Measurements from ENCODE around the gene DNAH14. TPM values are rescaled to one million over a fixed set of nuclear protein-coding genes. Genes with fewer than 3 reads are reported as not detected.

The DNAH14 gene
- total and polyA plus RNA-seq, 2 of the 13 experiments (the other 11 are each of a cell fraction or from before 2014, with no cell fraction given), result 4.5 to 27.5 TPM

- TF ChIP-seq ZNF530 (CRISPR knock-in tag; IDR thresholded peaks at IDR 0.05; ENCODE audit: low read depth) (no peak), MAZ (IDR thresholded peaks at IDR 0.05; ENCODE audit: borderline replicate concordance, low read depth, low read length) (peak; percentile 94), MAZ (CRISPR knock-in tag; IDR thresholded peaks at IDR 0.05; ENCODE audit: low read depth) (peak; percentile 72; the same call in 1 of the 2 replicates), RFXAP (CRISPR knock-in tag; IDR thresholded peaks at IDR 0.05; ENCODE audit: borderline replicate concordance) (peak; percentile 86), SRSF1 (optimal IDR thresholded peaks at IDR 0.05; ENCODE audit: low read depth, low read length) (no peak), PHF21A (CRISPR knock-in tag; IDR thresholded peaks at IDR 0.05) (peak; percentile 57; the same call in 1 of the 2 replicates), ZNF703 (CRISPR knock-in tag; IDR thresholded peaks at IDR 0.05; ENCODE audit: borderline replicate concordance) (peak; percentile 92; the same call in 1 of the 2 replicates), MLLT10 (CRISPR knock-in tag; IDR thresholded peaks at IDR 0.05) (no peak), NCOA2 (CRISPR knock-in tag; IDR thresholded peaks at IDR 0.05) (no peak), ZC3H13 (CRISPR knock-in tag; IDR thresholded peaks at IDR 0.05) (no peak), ZNF343 (CRISPR knock-in tag; IDR thresholded peaks at IDR 0.05) (no peak), LRRFIP1 (CRISPR knock-in tag; conservative IDR thresholded peaks at IDR 0.05) (no peak), SOX5 (CRISPR knock-in tag; IDR thresholded peaks at IDR 0.05; ENCODE audit: borderline replicate concordance) (no peak), RAD21 (CRISPR knock-in tag; IDR thresholded peaks at IDR 0.05) (no peak), ZSCAN12 (CRISPR knock-in tag; IDR thresholded peaks at IDR 0.05) (no peak), PHB2 (IDR thresholded peaks at IDR 0.05; ENCODE audit: partially characterized antibody) (no peak), ZNF598 (CRISPR knock-in tag; IDR thresholded peaks at IDR 0.05; ENCODE audit: borderline replicate concordance) (no peak), ZIK1 (CRISPR knock-in tag; IDR thresholded peaks at IDR 0.05; ENCODE audit: borderline replicate concordance, low read depth) (no peak), TCF7L2 (IDR thresholded peaks at IDR 0.05; ENCODE audit: low read depth, low read length) (no peak), ZSCAN31 (CRISPR knock-in tag; IDR thresholded peaks at IDR 0.05; ENCODE audit: low read depth) (peak; percentile 45; the same call in 1 of the 2 replicates), ZBTB42 (CRISPR knock-in tag; IDR thresholded peaks at IDR 0.05) (no peak), MBD4 (IDR thresholded peaks at IDR 0.05; ENCODE audit: borderline replicate concordance, low read length) (no peak), ARID2 (CRISPR knock-in tag; IDR thresholded peaks at IDR 0.05; ENCODE audit: borderline replicate concordance) (no peak), BCL3 (CRISPR knock-in tag; IDR thresholded peaks at IDR 0.05) (no peak), HMG20B (CRISPR knock-in tag; conservative IDR thresholded peaks at IDR 0.05) (no peak), GLI4 (CRISPR knock-in tag; IDR thresholded peaks at IDR 0.05; ENCODE audit: borderline replicate concordance) (no peak), NKX3-1 (CRISPR knock-in tag; IDR thresholded peaks at IDR 0.05) (no peak), TOPORS (CRISPR knock-in tag; IDR thresholded peaks at IDR 0.05) (peak; percentile 15; the same call in 1 of the 2 replicates), SSRP1 (CRISPR knock-in tag; IDR thresholded peaks at IDR 0.05) (no peak), ZNF317 (CRISPR knock-in tag; IDR thresholded peaks at IDR 0.05) (no peak)
These were observed 498.8 kb downstream of the DNAH14 start (continued) for GRCh38 chr1:225428068-225428880.
